H9 (cell line): ENCODE results near the gene ERCC2. TPM values are rescaled to one million over a fixed set of nuclear protein-coding genes. Genes with fewer than 3 reads are reported as not detected.

ENCODE experiments used
- DNase-seq: peaks from one replicate; pipeline ENCODE4 v3.0.0-alpha.2; 2017
- H2AFZ ChIP-seq: one replicate; pipeline ENCODE4 v1.6.1; 2013; ENCODE audit warnings: mild to moderate bottlenecking, low read length, control low read depth, moderate library complexity
- H2AK5ac ChIP-seq: 2 replicates; pipeline ENCODE4 v1.6.1; 2013; ENCODE audit warnings: low read length, control low read depth, mixed read lengths; ENCODE audit not compliant: insufficient read length
- H2BK120ac ChIP-seq: one replicate; pipeline ENCODE4 v1.6.1; 2013; ENCODE audit warnings: low read depth, mild to moderate bottlenecking, low read length, control low read depth, inconsistent platforms; ENCODE audit not compliant: poor library complexity, severe bottlenecking
- H2BK12ac ChIP-seq: 2 replicates; pipeline ENCODE4 v1.6.1; 2013; ENCODE audit warnings: low read length, control low read depth, mixed read lengths, low read depth; ENCODE audit not compliant: insufficient read length
- H2BK15ac ChIP-seq: 2 replicates; pipeline ENCODE4 v1.6.1; 2013; ENCODE audit warnings: low read depth, low read length, control low read depth
- H2BK20ac ChIP-seq: one replicate; pipeline ENCODE4 v1.6.1; 2013; ENCODE audit warnings: low read depth, mild to moderate bottlenecking, low read length, control low read depth, inconsistent platforms; ENCODE audit not compliant: poor library complexity, severe bottlenecking
- H2BK5ac ChIP-seq: 2 replicates; pipeline ENCODE4 v1.6.1; 2013; ENCODE audit warnings: low read length, control low read depth, mixed read lengths; ENCODE audit not compliant: insufficient read length
- H3K14ac ChIP-seq: 2 replicates; pipeline ENCODE4 v1.6.1; 2013; ENCODE audit warnings: low read length, control low read depth; ENCODE audit not compliant: insufficient read depth
- H3K18ac ChIP-seq: 2 replicates; pipeline ENCODE4 v1.6.1; 2013; ENCODE audit warnings: low read depth, mild to moderate bottlenecking, mixed read lengths, low read length, control low read depth; ENCODE audit not compliant: insufficient read length
- H3K23ac ChIP-seq: 2 replicates; pipeline ENCODE4 v1.6.1; 2013; ENCODE audit warnings: low read length, control low read depth, mixed read lengths, low read depth; ENCODE audit not compliant: insufficient read length
- H3K23me2 ChIP-seq: 2 replicates; pipeline ENCODE4 v1.6.1; 2013; ENCODE audit warnings: low read depth, mild to moderate bottlenecking, mixed read lengths, low read length, control low read depth; ENCODE audit not compliant: insufficient read length, poor library complexity, severe bottlenecking
- H3K27ac ChIP-seq: 2 replicates; pipeline ENCODE4 v1.5.1; 2013; ENCODE audit warnings: low read length, control low read depth, mixed read lengths, low read depth; ENCODE audit not compliant: insufficient read length
- H3K27me3 ChIP-seq: 2 replicates; pipeline ENCODE4 v1.6.1; 2013; ENCODE audit warnings: low read length, control low read depth, inconsistent platforms; ENCODE audit not compliant: insufficient read depth
- H3K4ac ChIP-seq: 2 replicates; pipeline ENCODE4 v1.6.1; 2013; ENCODE audit warnings: low read depth, mild to moderate bottlenecking, control low read depth, inconsistent platforms, low read length, moderate library complexity
- H3K4me1 ChIP-seq: 2 replicates; pipeline ENCODE4 v1.6.1; 2013; ENCODE audit warnings: low read length, control low read depth, inconsistent platforms; ENCODE audit not compliant: insufficient read depth
- H3K4me2 ChIP-seq: 2 replicates; pipeline ENCODE4 v1.6.1; 2013; ENCODE audit warnings: low read length, control low read depth, mixed read lengths; ENCODE audit not compliant: insufficient read length, insufficient read depth
- H3K56ac ChIP-seq: 2 replicates; pipeline ENCODE4 v1.6.1; 2013; ENCODE audit warnings: low read depth, mild to moderate bottlenecking, mixed read lengths, low read length, control low read depth; ENCODE audit not compliant: insufficient read length
- H3K79me1 ChIP-seq: 2 replicates; pipeline ENCODE4 v1.6.1; 2013; ENCODE audit warnings: low read depth, mild to moderate bottlenecking, moderate library complexity, low read length, control low read depth, inconsistent platforms; ENCODE audit not compliant: insufficient read depth, poor library complexity, severe bottlenecking
- H3K79me2 ChIP-seq: 2 replicates; pipeline ENCODE4 v1.6.1; 2013; ENCODE audit warnings: low read length, control low read depth, inconsistent platforms; ENCODE audit not compliant: insufficient read depth
- H3K9ac ChIP-seq: 2 replicates; pipeline ENCODE4 v1.6.1; 2013; ENCODE audit warnings: low read length, control low read depth, mixed read lengths; ENCODE audit not compliant: insufficient read length; ENCODE audit errors: extremely low read depth
- H3K9me3 ChIP-seq: one replicate; pipeline ENCODE4 v1.6.1; 2013; ENCODE audit warnings: low read depth, low read length, inconsistent platforms; ENCODE audit not compliant: control insufficient read depth
- H3T11ph ChIP-seq: one replicate; pipeline ENCODE4 v1.6.1; 2013; ENCODE audit warnings: mild to moderate bottlenecking, low read length, control low read depth, inconsistent platforms
- H4K20me1 ChIP-seq: one replicate; pipeline ENCODE4 v1.6.1; 2013; ENCODE audit not compliant: control insufficient read depth, insufficient read length, insufficient read depth
- H4K5ac ChIP-seq: 2 replicates; pipeline ENCODE4 v1.6.1; 2013; ENCODE audit warnings: low read depth, mild to moderate bottlenecking, mixed read lengths, low read length, control low read depth; ENCODE audit not compliant: insufficient read length
- H4K8ac ChIP-seq: replicated peaks from 2 replicates; pipeline ENCODE4 v1.6.1; 2013; ENCODE audit warnings: low read length, control low read depth, mixed read lengths, low read depth; ENCODE audit not compliant: insufficient read length
- H4K91ac ChIP-seq: 2 replicates; pipeline ENCODE4 v1.6.1; 2013; ENCODE audit warnings: low read depth, mild to moderate bottlenecking, moderate library complexity, mixed read lengths, low read length, control low read depth; ENCODE audit not compliant: insufficient read length
- H3K27ac Mint-ChIP-seq, 3 experiments: 2 replicates in 2 of 3; 3 replicates in 1 of 3; pipeline ENCODE4 v1.8.0; 2020 to 2021; ENCODE audit warnings: mixed read lengths in 3 of 3, mild to moderate bottlenecking in 1 of 3, moderate library complexity in 1 of 3
- H3K27me3 Mint-ChIP-seq: 2 replicates; pipeline ENCODE4 v1.8.0; 2021; ENCODE audit warnings: low read depth, mild to moderate bottlenecking, moderate library complexity, mixed read lengths
- H3K36me3 Mint-ChIP-seq, 3 experiments: 2 replicates in 2 of 3; 3 replicates in 1 of 3; pipeline ENCODE4 v1.8.0; 2020 to 2021; ENCODE audit warnings: low read depth in 3 of 3, mixed read lengths in 3 of 3; ENCODE audit not compliant: insufficient read depth in 1 of 3
- H3K4me1 Mint-ChIP-seq, 2 experiments: 2 replicates each; pipeline ENCODE4 v1.8.0; 2020; ENCODE audit warnings: mixed read lengths in 2 of 2
- H3K4me3 Mint-ChIP-seq, 2 experiments: 2 replicates in 1 of 2; 3 replicates in 1 of 2; pipeline ENCODE4 v1.8.0; 2020 to 2021; ENCODE audit warnings: mild to moderate bottlenecking in 2 of 2, mixed read lengths in 2 of 2, moderate library complexity in 1 of 2
- H3K9me3 Mint-ChIP-seq, 2 experiments: 2 replicates in 1 of 2; 3 replicates in 1 of 2; pipeline ENCODE4 v1.8.0; 2020; ENCODE audit warnings: mild to moderate bottlenecking in 2 of 2, mixed read lengths in 2 of 2, moderate library complexity in 1 of 2
- WGBS: extraction: QIAGEN DNeasy Blood & Tissue Kit; methylation state at CpG from one replicate; pipeline ENCODE4 v1.1.7; 2013; ENCODE audit warnings: missing lambda C conversion rate, low lambda C conversion rate, mixed read lengths; ENCODE audit not compliant: insufficient read length; ENCODE audit errors: extremely low coverage; 5-methylcytosine and 5-hydroxymethylcytosine counted together
- total RNA-seq: library from RNA; stranded (reverse); gene quantifications from 2 replicates; pipeline ENCODE4 v1.2.1, GENCODE V29; 2021
- TF ChIP-seq, protein P1 (sequence below): fragments of 200-600 bp; sonication (generic); conservative IDR thresholded peaks from 3 replicates; pipeline ENCODE4 v1.8.0; 2021; ENCODE audit warnings: antibody characterized with exemption, mild to moderate bottlenecking

ERCC2 gene
- total RNA-seq, 1 experiment from 2014 or later = 98.7 TPM

DNA sequence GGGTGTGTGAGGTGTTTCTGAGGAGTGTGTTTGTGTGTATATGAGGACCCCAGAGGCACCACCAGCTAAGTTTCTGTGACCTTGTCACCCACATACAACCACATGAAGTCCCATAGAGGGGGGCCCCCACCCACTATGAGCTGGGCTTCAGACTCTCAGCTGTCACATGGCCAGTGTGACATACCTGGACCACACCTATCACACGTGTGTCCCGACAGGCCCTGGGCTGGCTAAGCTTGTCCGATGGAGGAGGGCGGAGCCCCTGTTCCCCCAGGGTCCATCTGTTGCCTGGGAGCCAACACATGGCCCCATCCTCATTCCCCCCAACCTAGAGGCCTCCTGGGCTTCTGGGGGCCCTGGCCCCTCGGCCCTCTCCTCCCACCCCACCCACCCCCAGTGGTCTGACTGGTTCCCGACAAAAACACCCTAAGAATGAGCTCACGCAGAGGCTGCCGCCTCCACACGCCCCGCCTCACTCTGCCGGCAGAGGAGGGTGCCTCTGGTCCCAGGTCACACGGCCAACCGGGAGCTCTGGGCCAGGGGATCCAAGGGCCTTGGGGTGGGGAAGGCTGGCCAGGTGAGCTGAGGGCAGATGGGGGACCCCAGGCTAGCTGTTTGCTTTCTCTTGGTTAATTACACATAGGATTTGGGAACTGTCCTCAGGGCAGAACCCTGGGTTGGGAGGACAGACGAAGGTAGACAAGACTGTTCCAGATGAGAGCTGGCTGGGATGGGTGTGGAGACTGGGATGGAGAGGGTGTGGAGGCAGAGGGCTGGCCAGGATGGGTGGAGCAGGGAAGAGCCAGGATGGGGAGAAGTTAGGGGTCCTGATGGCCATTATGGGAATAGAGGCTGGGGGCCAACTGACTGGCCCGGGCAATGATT lies 25.5 kb downstream of the ERCC2 start:
- H2BK15ac ChIP-seq = no peak overlapping the region
- H3K9ac ChIP-seq = no peak overlapping the region
- WGBS = no CpG with 5 or more reads among the region's 15 CpGs

More for the DNA sequence above, 25.5 kb downstream of the ERCC2 start:
- no peaks in the 10 kb centered on the region for H3K9me3 ChIP-seq
- no peak overlapping the region for H3K56ac ChIP-seq
- no peak overlapping the region for H2BK120ac ChIP-seq
- H3K4ac ChIP-seq = no peak overlapping the region
- no peaks in the 10 kb centered on the region for H3K79me2 ChIP-seq
- H4K8ac ChIP-seq = no peak overlapping the region
- Mint-ChIP-seq H3K4me3 (peak overlapping the region in 1 of 2 experiments; percentile 4; a peak in 1 of 5 replicates), H3K9me3 (no peaks in the 10 kb centered on the region; a peak in 1 of 5 replicates), H3K36me3 (peaks cover 4 to 11% (median 10%) of the 10 kb centered on the region in 3 experiments; a peak in 6 of 7 replicates), H3K4me1 (peaks cover 12 to 24% of the 10 kb centered on the region in 2 experiments; a peak in 3 of 4 replicates), H3K27me3 (peaks cover 8% of the 10 kb centered on the region), H3K27ac (no peak overlapping the region)
- no peak overlapping the region for H4K91ac ChIP-seq
- H2BK5ac ChIP-seq = no peak overlapping the region
- H3K18ac ChIP-seq = no peak overlapping the region
- H2BK12ac ChIP-seq = no peak overlapping the region
- no peak overlapping the region for H2BK20ac ChIP-seq
- no peak overlapping the region for H3T11ph ChIP-seq
- 0 out of 2 replicates have a peak, but pooled peaks cover 2% of the 10 kb centered on the region for H3K4me1 ChIP-seq
- peaks cover 12% of the 10 kb centered on the region for H3K23me2 ChIP-seq
- H3K14ac ChIP-seq = no peak overlapping the region; the same call in 1 of the 2 replicates
- H2AFZ ChIP-seq = no peak overlapping the region
- H3K4me2 ChIP-seq = no peak overlapping the region
- TF ChIP-seq, protein P1, sequence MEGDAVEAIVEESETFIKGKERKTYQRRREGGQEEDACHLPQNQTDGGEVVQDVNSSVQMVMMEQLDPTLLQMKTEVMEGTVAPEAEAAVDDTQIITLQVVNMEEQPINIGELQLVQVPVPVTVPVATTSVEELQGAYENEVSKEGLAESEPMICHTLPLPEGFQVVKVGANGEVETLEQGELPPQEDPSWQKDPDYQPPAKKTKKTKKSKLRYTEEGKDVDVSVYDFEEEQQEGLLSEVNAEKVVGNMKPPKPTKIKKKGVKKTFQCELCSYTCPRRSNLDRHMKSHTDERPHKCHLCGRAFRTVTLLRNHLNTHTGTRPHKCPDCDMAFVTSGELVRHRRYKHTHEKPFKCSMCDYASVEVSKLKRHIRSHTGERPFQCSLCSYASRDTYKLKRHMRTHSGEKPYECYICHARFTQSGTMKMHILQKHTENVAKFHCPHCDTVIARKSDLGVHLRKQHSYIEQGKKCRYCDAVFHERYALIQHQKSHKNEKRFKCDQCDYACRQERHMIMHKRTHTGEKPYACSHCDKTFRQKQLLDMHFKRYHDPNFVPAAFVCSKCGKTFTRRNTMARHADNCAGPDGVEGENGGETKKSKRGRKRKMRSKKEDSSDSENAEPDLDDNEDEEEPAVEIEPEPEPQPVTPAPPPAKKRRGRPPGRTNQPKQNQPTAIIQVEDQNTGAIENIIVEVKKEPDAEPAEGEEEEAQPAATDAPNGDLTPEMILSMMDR = no peak
- H4K20me1 ChIP-seq = peaks cover 4% of the 10 kb centered on the region
- H3K27ac ChIP-seq = no peak overlapping the region
- no peak overlapping the region for H3K23ac ChIP-seq
- no peak for DNase-seq
- H4K5ac ChIP-seq = no peak overlapping the region
- H3K27me3 ChIP-seq = peaks cover 4% of the 10 kb centered on the region
- no peaks in the 10 kb centered on the region for H3K79me1 ChIP-seq
- H2AK5ac ChIP-seq = no peak overlapping the region
